Brain microvascular endothelial cell (primary cell): ENCODE results near the gene GSX2.

Experiments used
- DNase-seq: peaks from one replicate; pipeline ENCODE4 v3.0.0-alpha.2; 2020
- H3K27ac ChIP-seq: fragments of 250-450 bp; sonication (Bioruptor Pico); 2 replicates; pipeline ENCODE4 v1.5.1; 2020; ENCODE audit warnings: mild to moderate bottlenecking, moderate library complexity
- H3K27me3 ChIP-seq: fragments of 250-450 bp; sonication (Bioruptor Pico); replicated peaks from 2 replicates; pipeline ENCODE4 v1.5.1; 2020; ENCODE audit warnings: mild to moderate bottlenecking
- H3K36me3 ChIP-seq: fragments of 250-450 bp; sonication (Bioruptor Pico); replicated peaks from 2 replicates; pipeline ENCODE4 v1.5.1; 2020; ENCODE audit warnings: mild to moderate bottlenecking
- H3K4me3 ChIP-seq: 2 replicates; pipeline ENCODE4 v1.5.1; 2011; ENCODE audit warnings: low read depth, mild to moderate bottlenecking, control low read depth, low read length, moderate library complexity
- in situ Hi-C: cut with HindIII; loops from 2 replicates; pipeline ENCODE4 v1.10.0; 2017; ENCODE audit warnings: low sequenced_read_pairs, low pct_ligation_motif_present
- TF ChIP-seq, protein P1 (sequence below): IDR thresholded peaks from 2 replicates; pipeline ENCODE4 v1.5.1; 2011; ENCODE audit warnings: low read depth, mild to moderate bottlenecking, moderate library complexity, low read length, control low read depth, inconsistent platforms; ENCODE audit errors: missing control alignments

Gene GSX2

DNA sequence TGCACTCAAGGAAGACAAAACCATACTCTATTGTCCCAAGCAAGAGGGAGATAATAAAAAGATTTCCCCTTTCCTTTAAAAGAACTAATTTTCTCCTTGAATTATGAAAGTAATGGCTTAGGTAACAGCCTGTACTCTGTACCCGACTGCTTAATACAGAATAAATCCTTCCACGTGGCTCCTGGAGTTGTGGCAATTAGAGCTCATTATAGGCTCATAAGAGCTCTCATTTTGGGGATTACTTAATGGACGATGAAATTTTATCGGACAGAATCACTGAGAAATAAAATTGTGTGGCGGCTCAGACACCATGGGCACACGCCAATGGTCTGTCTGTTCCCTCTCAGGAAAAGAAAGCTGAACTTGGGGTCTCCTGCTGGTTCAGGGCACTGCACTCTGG is 2.8 kb upstream of the GSX2 start:
- peaks cover 79% of the 10 kb centered on the region for H3K27me3 ChIP-seq
- DNase-seq = no peak
- in situ Hi-C loops = no loop called here

DNA sequence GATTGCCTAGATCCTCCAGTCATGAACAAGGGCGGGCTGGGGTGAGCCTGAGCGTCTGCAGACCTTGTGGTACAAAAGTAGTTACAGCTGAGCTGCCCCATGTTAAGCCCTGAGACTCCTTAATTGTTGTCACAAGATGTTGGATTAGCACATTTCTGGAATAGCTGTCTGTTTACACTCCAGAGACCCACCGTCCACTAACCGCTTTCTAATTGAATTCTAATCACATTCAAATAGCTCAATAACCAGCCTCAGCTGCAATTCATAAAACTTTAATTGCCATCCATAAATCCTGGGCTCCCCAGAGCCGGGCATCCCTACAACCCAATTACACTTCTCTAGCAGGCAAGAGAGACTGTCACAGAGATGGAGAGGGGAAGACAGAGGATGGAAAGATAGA is 1.6 kb upstream of the GSX2 start:
- Histone ChIP-seq H3K36me3 (no peaks in the 10 kb centered on the region), H3K27ac (no peak overlapping the region), H3K4me3 (no peak overlapping the region), H3K27me3 (peaks cover 79% of the 10 kb centered on the region)
- no peak for DNase-seq
- in situ Hi-C loops = no loop called here
- TF ChIP-seq, protein P1, sequence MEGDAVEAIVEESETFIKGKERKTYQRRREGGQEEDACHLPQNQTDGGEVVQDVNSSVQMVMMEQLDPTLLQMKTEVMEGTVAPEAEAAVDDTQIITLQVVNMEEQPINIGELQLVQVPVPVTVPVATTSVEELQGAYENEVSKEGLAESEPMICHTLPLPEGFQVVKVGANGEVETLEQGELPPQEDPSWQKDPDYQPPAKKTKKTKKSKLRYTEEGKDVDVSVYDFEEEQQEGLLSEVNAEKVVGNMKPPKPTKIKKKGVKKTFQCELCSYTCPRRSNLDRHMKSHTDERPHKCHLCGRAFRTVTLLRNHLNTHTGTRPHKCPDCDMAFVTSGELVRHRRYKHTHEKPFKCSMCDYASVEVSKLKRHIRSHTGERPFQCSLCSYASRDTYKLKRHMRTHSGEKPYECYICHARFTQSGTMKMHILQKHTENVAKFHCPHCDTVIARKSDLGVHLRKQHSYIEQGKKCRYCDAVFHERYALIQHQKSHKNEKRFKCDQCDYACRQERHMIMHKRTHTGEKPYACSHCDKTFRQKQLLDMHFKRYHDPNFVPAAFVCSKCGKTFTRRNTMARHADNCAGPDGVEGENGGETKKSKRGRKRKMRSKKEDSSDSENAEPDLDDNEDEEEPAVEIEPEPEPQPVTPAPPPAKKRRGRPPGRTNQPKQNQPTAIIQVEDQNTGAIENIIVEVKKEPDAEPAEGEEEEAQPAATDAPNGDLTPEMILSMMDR = no peak

More for the DNA sequence above, 2.8 kb upstream of the GSX2 start:
- Histone ChIP-seq H3K4me3 (no peak overlapping the region), H3K36me3 (no peaks in the 10 kb centered on the region), H3K27ac (no peak overlapping the region)
- TF ChIP-seq, protein P1 = no peak

DNA sequence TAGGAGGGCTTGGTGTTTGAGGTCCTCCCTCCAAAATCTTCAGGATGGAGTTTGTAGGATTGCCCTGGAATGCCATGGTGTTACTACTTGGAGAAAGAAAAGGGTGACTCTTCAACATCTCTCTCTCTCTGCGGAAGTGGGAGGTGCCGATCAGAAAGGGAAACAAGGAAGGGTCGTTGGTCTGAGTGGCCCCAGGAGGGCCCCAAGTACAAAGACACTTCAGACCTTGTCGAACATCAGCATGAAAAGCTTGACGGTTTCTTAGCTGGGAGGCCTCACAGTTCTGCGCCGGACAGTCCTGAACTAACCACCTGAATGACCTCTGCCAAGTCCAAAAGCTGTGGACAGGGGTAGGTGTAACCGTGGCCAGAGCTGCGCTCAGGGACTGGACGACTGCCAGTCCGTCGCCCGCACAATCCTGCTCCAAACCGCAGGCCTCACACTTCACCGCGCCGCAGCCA is 646 bp upstream of the GSX2 start:
- H3K27ac ChIP-seq = no peak overlapping the region
- H3K36me3 ChIP-seq = no peaks in the 10 kb centered on the region
- TF ChIP-seq, protein P1 = no peak
- no peak overlapping the region for H3K4me3 ChIP-seq
- peaks cover 76% of the 10 kb centered on the region for H3K27me3 ChIP-seq
- in situ Hi-C loops = no loop called here
- DNase-seq = no peak

DNA sequence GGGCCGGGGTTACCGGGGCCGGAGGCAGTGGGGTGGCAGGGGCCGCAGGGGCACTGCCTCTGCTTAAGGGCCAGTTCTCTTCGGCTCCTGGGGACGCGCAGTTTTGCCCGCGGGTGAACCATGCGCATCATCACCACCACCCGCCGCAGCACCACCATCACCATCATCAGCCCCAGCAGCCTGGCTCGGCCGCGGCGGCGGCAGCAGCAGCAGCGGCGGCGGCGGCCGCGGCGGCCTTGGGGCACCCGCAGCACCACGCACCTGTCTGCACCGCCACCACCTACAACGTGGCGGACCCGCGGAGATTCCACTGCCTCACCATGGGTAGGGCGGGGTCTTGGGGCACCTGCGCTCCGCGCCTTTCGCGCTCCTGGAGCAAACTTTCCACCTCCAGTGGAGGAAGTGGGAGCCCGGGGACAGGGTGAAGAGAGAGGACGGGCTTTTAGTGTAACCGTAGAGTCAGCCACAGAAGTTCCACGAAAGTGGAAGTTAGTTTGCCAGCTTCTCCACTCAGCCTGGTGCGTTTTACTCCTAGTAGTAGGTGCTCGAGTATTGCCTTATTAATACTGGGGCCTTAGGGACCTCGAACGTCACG is 729 bp downstream of the GSX2 start:
- TF ChIP-seq, protein P1 = no peak
- Histone ChIP-seq H3K4me3 (no peak overlapping the region), H3K36me3 (no peaks in the 10 kb centered on the region), H3K27me3 (peaks cover 76% of the 10 kb centered on the region), H3K27ac (no peak overlapping the region)
- in situ Hi-C loops = no loop called here
- no peak for DNase-seq

DNA sequence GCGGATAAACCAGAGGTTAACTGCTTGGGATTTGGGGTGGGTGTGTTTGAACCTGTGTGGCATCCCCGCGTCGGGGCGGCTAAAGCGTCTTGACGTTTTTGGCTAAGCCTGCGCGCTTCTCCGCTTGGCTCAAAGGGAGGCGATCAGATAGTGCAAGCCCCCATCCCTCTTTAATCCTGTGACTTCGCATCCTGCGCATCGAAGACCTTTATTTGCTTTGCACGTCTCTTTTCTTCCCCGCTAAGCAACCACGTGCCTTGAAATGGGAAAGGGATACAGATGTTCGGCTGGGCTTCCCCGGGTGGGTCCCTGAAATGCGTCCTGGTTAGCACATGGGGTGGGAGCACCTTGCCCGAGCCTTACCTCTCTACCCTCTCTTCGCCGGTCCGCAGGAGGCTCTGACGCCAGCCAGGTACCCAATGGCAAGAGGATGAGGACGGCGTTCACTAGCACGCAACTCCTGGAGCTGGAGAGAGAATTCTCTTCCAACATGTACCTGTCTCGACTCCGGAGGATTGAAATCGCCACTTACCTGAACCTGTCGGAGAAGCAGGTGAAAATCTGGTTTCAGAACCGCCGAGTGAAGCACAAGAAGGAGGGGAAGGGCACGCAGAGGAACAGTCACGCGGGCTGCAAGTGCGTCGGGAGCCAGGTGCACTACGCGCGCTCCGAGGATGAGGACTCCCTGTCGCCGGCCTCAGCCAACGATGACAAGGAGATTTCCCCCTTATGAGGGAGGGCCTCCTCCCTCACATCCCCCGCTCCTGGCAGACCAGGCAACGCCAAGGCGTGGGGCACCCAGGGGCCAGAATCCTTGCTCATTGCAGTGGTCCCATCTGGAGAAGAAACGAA is 1.5 kb downstream of the GSX2 start:
- in situ Hi-C loops = no loop called here
- DNase-seq = no peak
- no peak overlapping the region for H3K27ac ChIP-seq
- TF ChIP-seq, protein P1 = no peak
- peaks cover 70% of the 10 kb centered on the region for H3K27me3 ChIP-seq
- H3K36me3 ChIP-seq = no peaks in the 10 kb centered on the region
- no peak overlapping the region for H3K4me3 ChIP-seq
